ENCODE data around the gene IL18. TPM values are rescaled to one million over a fixed set of nuclear protein-coding genes. Genes with fewer than 3 reads are reported as not detected.

IL18 gene
- total RNA-seq, 1 donor from 2014 or later = 8.4 TPM

DNA sequence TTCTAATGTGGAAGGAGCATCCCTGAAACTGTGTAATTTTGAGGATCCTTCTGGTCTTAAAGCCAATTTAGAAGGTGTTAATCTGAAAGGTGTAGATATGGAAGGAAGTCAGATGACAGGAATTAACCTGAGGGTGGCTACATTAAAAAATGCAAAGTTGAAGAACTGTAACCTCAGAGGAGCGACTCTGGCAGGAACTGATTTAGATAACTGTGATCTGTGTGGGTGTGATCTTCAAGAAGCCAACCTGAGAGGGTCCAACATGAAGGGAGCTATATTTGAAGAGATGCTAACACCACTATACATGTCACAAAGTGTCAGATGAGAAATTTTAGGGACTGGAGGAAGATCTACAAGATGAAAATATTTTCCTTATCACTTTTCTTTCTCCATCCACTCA lies 19.0 kb upstream of the IL18 start:
- Histone ChIP-seq H3K4me3 (ENCODE audit: low read depth, low read length) (no peak overlapping the region), H3K36me3 (ENCODE audit: control insufficient read depth, insufficient read depth, low read length) (no peaks in the 10 kb centered on the region), H3K27me3 (ENCODE audit: control insufficient read depth, insufficient read depth, low read length) (no peaks in the 10 kb centered on the region)
- TF ChIP-seq CTCF (IDR thresholded peaks at IDR 0.05; ENCODE audit: insufficient read depth, low read length, poor library complexity, severe bottlenecking) = no peak
- DNase-seq (ENCODE audit: low read depth) = no peak

DNA sequence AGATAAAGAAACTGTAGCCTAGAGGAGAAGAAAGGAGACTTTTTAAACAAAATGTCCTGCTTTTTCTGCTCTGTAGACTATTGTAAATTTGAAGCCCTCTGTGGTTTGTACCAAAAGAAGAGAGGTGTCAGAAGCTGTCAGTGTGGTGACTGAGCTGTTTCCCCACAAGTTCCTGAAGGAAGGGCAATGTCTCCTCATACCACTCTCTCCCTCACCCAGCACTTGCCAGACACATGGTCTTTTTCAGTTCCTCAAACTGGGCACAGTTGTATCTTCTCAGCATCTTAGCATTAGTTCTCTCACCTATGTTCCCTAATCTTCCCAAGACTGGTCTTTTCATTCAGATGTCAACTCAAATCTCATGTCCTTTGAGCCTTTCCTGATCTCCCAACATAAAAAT lies 15.7 kb upstream of the IL18 start:
- TF ChIP-seq CTCF (IDR thresholded peaks at IDR 0.05; ENCODE audit: insufficient read depth, low read length, poor library complexity, severe bottlenecking) = no peak
- Histone ChIP-seq H3K36me3 (ENCODE audit: control insufficient read depth, insufficient read depth, low read length) (no peaks in the 10 kb centered on the region), H3K4me3 (ENCODE audit: low read depth, low read length) (no peak overlapping the region), H3K27me3 (ENCODE audit: control insufficient read depth, insufficient read depth, low read length) (no peaks in the 10 kb centered on the region)
- no peak for DNase-seq (ENCODE audit: low read depth)

GRCh38 chr11:112178936-112179335 lies 15.0 kb upstream of the IL18 start:
- Histone ChIP-seq H3K27me3 (ENCODE audit: control insufficient read depth, insufficient read depth, low read length) (no peaks in the 10 kb centered on the region), H3K36me3 (ENCODE audit: control insufficient read depth, insufficient read depth, low read length) (no peaks in the 10 kb centered on the region), H3K4me3 (ENCODE audit: low read depth, low read length) (no peak overlapping the region)
- no peak for TF ChIP-seq CTCF (IDR thresholded peaks at IDR 0.05; ENCODE audit: insufficient read depth, low read length, poor library complexity, severe bottlenecking)
- no peak for DNase-seq (ENCODE audit: low read depth)

DNA sequence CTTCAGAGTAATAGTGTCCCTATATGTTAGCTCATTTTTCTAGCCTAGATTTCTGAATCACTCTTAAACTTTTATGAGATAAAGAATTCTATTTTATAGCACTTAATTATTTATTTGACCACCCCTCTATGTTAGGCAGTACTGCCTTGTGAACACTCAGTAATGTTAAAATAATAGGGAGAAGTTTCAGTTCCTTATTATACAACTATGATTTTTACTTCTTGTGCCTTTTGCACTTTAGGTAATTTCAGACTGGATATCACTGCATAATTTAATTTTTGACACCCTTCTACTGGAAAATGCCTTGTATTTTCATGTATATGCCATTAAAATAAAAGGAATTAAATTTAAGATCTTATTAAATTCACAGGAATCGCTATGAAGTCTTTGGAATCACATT lies 14.5 kb upstream of the IL18 start:
- H3K36me3 ChIP-seq (ENCODE audit: control insufficient read depth, insufficient read depth, low read length) = no peaks in the 10 kb centered on the region
- TF ChIP-seq CTCF (IDR thresholded peaks at IDR 0.05; ENCODE audit: insufficient read depth, low read length, poor library complexity, severe bottlenecking) = no peak
- no peak for DNase-seq (ENCODE audit: low read depth)
- no peak overlapping the region for H3K4me3 ChIP-seq (ENCODE audit: low read depth, low read length)
- H3K27me3 ChIP-seq (ENCODE audit: control insufficient read depth, insufficient read depth, low read length) = no peaks in the 10 kb centered on the region

GRCh38 chr11:112177589-112177988 lies 13.7 kb upstream of the IL18 start:
- Histone ChIP-seq H3K27me3 (ENCODE audit: control insufficient read depth, insufficient read depth, low read length) (no peaks in the 10 kb centered on the region), H3K4me3 (ENCODE audit: low read depth, low read length) (no peak overlapping the region), H3K36me3 (ENCODE audit: control insufficient read depth, insufficient read depth, low read length) (no peaks in the 10 kb centered on the region)
- no peak for DNase-seq (ENCODE audit: low read depth)
- TF ChIP-seq CTCF (IDR thresholded peaks at IDR 0.05; ENCODE audit: insufficient read depth, low read length, poor library complexity, severe bottlenecking) = no peak

GRCh38 chr11:112176077-112176476 lies 12.2 kb upstream of the IL18 start:
- TF ChIP-seq CTCF (IDR thresholded peaks at IDR 0.05; ENCODE audit: insufficient read depth, low read length, poor library complexity, severe bottlenecking) = no peak
- H3K36me3 ChIP-seq (ENCODE audit: control insufficient read depth, insufficient read depth, low read length) = no peaks in the 10 kb centered on the region
- DNase-seq (ENCODE audit: low read depth) = no peak
- H3K4me3 ChIP-seq (ENCODE audit: low read depth, low read length) = no peak overlapping the region
- no peaks in the 10 kb centered on the region for H3K27me3 ChIP-seq (ENCODE audit: control insufficient read depth, insufficient read depth, low read length)

Data from kidney epithelial cell (primary cell).